Measurements from ENCODE around the gene KDF1.

Gene KDF1

GRCh38 chr1:26907071-26907917 lies 53.0 kb downstream of the KDF1 start:
- no peak overlapping the region for H3K27ac Mint-ChIP-seq

GRCh38 chr1:26900815-26901511 lies 59.3 kb downstream of the KDF1 start:
- Mint-ChIP-seq H3K9me3 (no peaks in the 10 kb centered on the region), H3K27me3 (ENCODE audit: low read depth) (peaks cover 7% of the 10 kb centered on the region), H3K36me3 (ENCODE audit: low read depth) (peaks cover 5% of the 10 kb centered on the region), H3K4me3 (peak overlapping the region; percentile 96), H3K27ac (peak overlapping the region; percentile 98), H3K4me1 (ENCODE audit: low read depth) (peaks cover 20% of the 10 kb centered on the region)

More at GRCh38 chr1:26907071-26907917, 53.0 kb downstream of the KDF1 start:
- no peaks in the 10 kb centered on the region for H3K9me3 Mint-ChIP-seq
- H3K27me3 Mint-ChIP-seq (ENCODE audit: low read depth): peaks cover 6% of the 10 kb centered on the region
- H3K36me3 Mint-ChIP-seq (ENCODE audit: low read depth): no peaks in the 10 kb centered on the region
- no peak overlapping the region for H3K4me3 Mint-ChIP-seq
- H3K4me1 Mint-ChIP-seq (ENCODE audit: low read depth): no peaks in the 10 kb centered on the region

- peak within 1 kb of the TSS; percentile 98 for H3K27ac Mint-ChIP-seq
- H3K27me3 Mint-ChIP-seq (ENCODE audit: low read depth): peaks cover 7% of the 10 kb centered on the region
- H3K9me3 Mint-ChIP-seq: no peaks in the 10 kb centered on the region
- peaks cover 5% of the 10 kb centered on the region for H3K36me3 Mint-ChIP-seq (ENCODE audit: low read depth)
- peaks cover 20% of the 10 kb centered on the region for H3K4me1 Mint-ChIP-seq (ENCODE audit: low read depth)
- H3K4me3 Mint-ChIP-seq: peak within 1 kb of the TSS; percentile 96
Observed at GRCh38 chr1:26900001-26900814, 60.1 kb downstream of the KDF1 start, which contains the start of gene GPATCH3. Gene GPATCH3, minus strand, starts transcription at chr1:26900467. Its CDS starts 25 bp downstream, at chr1:26900442.
